B cell (primary cell): ENCODE data around the gene BMP7. TPM values are rescaled to one million over a fixed set of nuclear protein-coding genes. Genes with fewer than 3 reads are reported as not detected.

Experiments
- ATAC-seq: fragments of 200-7000 bp; cut with Tn5 transposase; one replicate; pipeline ENCODE4 v1.10.0; 2021; ENCODE audit warnings: low read depth, mild to moderate bottlenecking, moderate number of reproducible peaks, moderate library complexity
- CTCF ChIA-PET: fragments of 350-600 bp; sonication (Branson Sonifier 250); formaldehyde crosslinking; loops from one replicate; lab custom pipeline; 2021; ENCODE audit warnings: antibody characterized with exemption, inconsistent platforms; lab: Charles Lee
- POLR2A ChIA-PET: fragments of 350-600 bp; sonication (Branson Sonifier 250); formaldehyde crosslinking; loops from one replicate; lab custom pipeline; 2021; ENCODE audit warnings: antibody characterized with exemption; lab: Charles Lee
- DNase-seq: peaks from one replicate; pipeline ENCODE4 v3.0.0; 2013
- H2AFZ ChIP-seq: 2 replicates; pipeline ENCODE4 v1.6.1; 2012; ENCODE audit warnings: mild to moderate bottlenecking, low read depth, low read length; ENCODE audit not compliant: insufficient read depth, poor library complexity, severe bottlenecking
- H3K27ac ChIP-seq, 2 donors: 1 replicate in 1 of 2; 2 replicates in 1 of 2; pipeline ENCODE4 v1.5.1; 2012 to 2013; ENCODE audit warnings: low read length in 2 of 2, mild to moderate bottlenecking in 2 of 2, moderate library complexity in 1 of 2
- H3K27me3 ChIP-seq, 4 experiments: fragments of 200-600 bp in 1 of 4; sonication (generic) in 1 of 4; replicated peaks in 1 of 4; 1 replicate in 2 of 4; 2 replicates in 2 of 4; pipeline versions ENCODE4 v1.6.1 to v1.7.0; 2013 to 2016; ENCODE audit warnings: low read length in 3 of 4, mild to moderate bottlenecking in 2 of 4, mixed read lengths in 1 of 4, moderate library complexity in 1 of 4; ENCODE audit not compliant: insufficient read depth in 4 of 4, control insufficient read depth in 3 of 4; ENCODE audit errors: control extremely low read depth in 1 of 4
- H3K36me3 ChIP-seq, 2 experiments: replicated peaks in 1 of 2; 1 replicate in 1 of 2; 2 replicates in 1 of 2; pipeline versions ENCODE4 v1.6.1 to v1.7.1; 2013; ENCODE audit warnings: low read length in 1 of 2; ENCODE audit not compliant: insufficient read depth in 2 of 2, control insufficient read depth in 1 of 2; ENCODE audit errors: control extremely low read depth in 1 of 2, extremely low read depth in 1 of 2
- H3K4me1 ChIP-seq, 2 donors: fragments of 200-600 bp in 1 of 2; sonication (generic) in 1 of 2; 1 replicate in 1 of 2; 2 replicates in 1 of 2; pipeline versions ENCODE4 v1.5.1 to v1.6.1; 2013 to 2017; ENCODE audit warnings: low read length in 2 of 2; ENCODE audit not compliant: control insufficient read depth in 2 of 2, insufficient read depth in 2 of 2
- H3K4me2 ChIP-seq: replicated peaks from 2 replicates; pipeline ENCODE3; 2012; ENCODE audit warnings: mild to moderate bottlenecking, low read depth, low read length; ENCODE audit not compliant: poor library complexity, severe bottlenecking
- H3K4me3 ChIP-seq, 5 experiments: fragments of 200-600 bp in 1 of 5; sonication (generic) in 1 of 5; 1 replicate in 3 of 5; 2 replicates in 2 of 5; pipeline versions ENCODE4 v1.5.1 to v1.7.0; 2011 to 2016; ENCODE audit warnings: low read length in 4 of 5, mild to moderate bottlenecking in 4 of 5, low read depth in 2 of 5, control low read depth in 1 of 5, moderate library complexity in 1 of 5; ENCODE audit not compliant: insufficient read depth in 1 of 5; ENCODE audit errors: control extremely low read depth in 1 of 5, extremely low read depth in 1 of 5
- H3K79me2 ChIP-seq: fragments of 200-600 bp; sonication (generic); one replicate; pipeline ENCODE4 v1.6.0; 2016; ENCODE audit warnings: low read length; ENCODE audit not compliant: control insufficient read depth, insufficient read depth
- H3K9ac ChIP-seq: fragments of 200-600 bp; sonication (generic); 2 replicates; pipeline ENCODE4 v1.6.1; 2017; ENCODE audit warnings: mild to moderate bottlenecking, low read length, moderate library complexity
- H3K9me3 ChIP-seq, 3 donors: one replicate each; pipeline versions ENCODE4 v1.6.1 to v1.7.1; 2013; ENCODE audit warnings: low read length in 2 of 3; ENCODE audit not compliant: control insufficient read depth in 2 of 3, insufficient read depth in 1 of 3; ENCODE audit errors: control extremely low read depth in 1 of 3
- H4K20me1 ChIP-seq: 2 replicates; pipeline ENCODE4 v1.6.0; 2012; ENCODE audit warnings: mild to moderate bottlenecking, low read length; ENCODE audit not compliant: insufficient read depth, control insufficient read depth, poor library complexity, severe bottlenecking
- H3K27ac Mint-ChIP-seq: one replicate; pipeline ENCODE4 v1.8.0; 2021; ENCODE audit warnings: mixed read lengths
- H3K27me3 Mint-ChIP-seq: one replicate; pipeline ENCODE4 v1.8.0; 2021; ENCODE audit warnings: mixed read lengths
- H3K4me1 Mint-ChIP-seq: one replicate; pipeline ENCODE4 v1.8.0; 2021; ENCODE audit warnings: mixed read lengths
- H3K4me3 Mint-ChIP-seq: one replicate; pipeline ENCODE4 v1.8.0; 2021; ENCODE audit warnings: mixed read lengths
- H3K9me3 Mint-ChIP-seq: one replicate; pipeline ENCODE4 v1.8.0; 2022; ENCODE audit warnings: mixed read lengths; ENCODE audit not compliant: insufficient read depth
- EZH2 ChIP-seq: IDR thresholded peaks from 2 replicates; pipeline ENCODE4 v1.6.1; 2012; ENCODE audit warnings: borderline replicate concordance, low read depth, mild to moderate bottlenecking, moderate library complexity, low read length; ENCODE audit not compliant: insufficient read depth, poor library complexity, severe bottlenecking
- WGBS: methylation state at CpG from one replicate; pipeline ENCODE4 v1.1.5; 2013; ENCODE audit warnings: missing lambda C conversion rate; ENCODE audit not compliant: insufficient coverage; 5-methylcytosine and 5-hydroxymethylcytosine counted together
- intact Hi-C: fragments of 100-400 bp; cut with micrococcal nuclease; formaldehyde crosslinking; loops from one replicate; pipeline ENCODE4 v1.10.0; 2022
- polyA plus RNA-seq: library from polyadenylated mRNA; depleted of rRNA; stranded (reverse); fragments of >200 nt; gene quantifications from 2 replicates; pipeline ENCODE4 v1.2.3, GENCODE V29; 2012
- total RNA-seq, 2 donors: library from RNA; stranded (reverse); fragments of 120-200 nt in 1 of 2; gene quantifications; 1 replicate in 1 of 2; 2 replicates in 1 of 2; pipeline versions ENCODE4 v1.2.3 to v1.2.4, GENCODE V29; 2013 to 2022
- TF ChIP-seq, protein P1 (sequence below): fragments of 200-600 bp; IDR thresholded peaks from one replicate; pipeline ENCODE4 v1.8.0; 2022; ENCODE audit warnings: antibody characterized with exemption, mild to moderate bottlenecking

Gene BMP7
- total and polyA plus RNA-seq, 2 donors (not counting 1 experiment from before 2014, with no cell fraction given), result not detected

DNA sequence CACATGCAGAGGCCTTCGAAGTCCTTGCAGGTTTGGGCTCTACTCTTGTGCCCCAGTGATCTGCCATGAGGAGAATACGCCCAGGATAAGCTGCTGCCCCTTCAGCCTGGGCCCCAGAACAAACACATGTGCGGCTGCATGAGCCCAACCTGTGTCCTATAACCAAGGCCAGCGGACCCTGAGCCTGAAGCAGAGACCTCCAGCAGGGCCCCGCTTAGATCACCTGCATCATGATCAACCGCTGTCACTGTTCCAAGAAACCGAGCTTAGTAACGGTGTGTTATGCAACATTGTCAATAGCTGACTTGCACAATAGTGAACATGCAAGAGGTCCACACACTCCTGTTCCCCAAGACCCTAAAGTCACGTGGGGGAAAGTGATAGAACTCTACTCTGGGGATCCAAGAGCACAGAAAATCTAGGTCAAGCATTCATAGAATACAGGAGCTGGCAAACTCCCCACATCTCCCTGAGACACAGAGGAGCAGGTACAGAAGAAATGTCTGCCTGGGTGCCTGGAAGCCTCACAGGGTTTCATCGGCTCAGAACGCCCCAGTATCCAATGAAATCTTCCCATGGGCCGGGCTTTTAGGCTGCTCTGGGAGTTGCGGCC, 136.2 kb downstream of the BMP7 start:
- Histone ChIP-seq H3K27ac (no peak overlapping the region), H4K20me1 (no peaks in the 10 kb centered on the region), H3K9me3 (no peaks in the 10 kb centered on the region), H2AFZ (no peak overlapping the region), H3K4me1 (no peaks in the 10 kb centered on the region), H3K4me2 (no peak overlapping the region), H3K4me3 (no peak overlapping the region), H3K27me3 (no peaks in the 10 kb centered on the region), H3K79me2 (no peaks in the 10 kb centered on the region), H3K9ac (no peak overlapping the region), H3K36me3 (no peaks in the 10 kb centered on the region)
- ATAC-seq (no peak), DNase-seq (no peak)
- H3K4me1 Mint-ChIP-seq, result no peaks in the 10 kb centered on the region
- TF ChIP-seq EZH2, result no peak
- TF ChIP-seq, protein P1, sequence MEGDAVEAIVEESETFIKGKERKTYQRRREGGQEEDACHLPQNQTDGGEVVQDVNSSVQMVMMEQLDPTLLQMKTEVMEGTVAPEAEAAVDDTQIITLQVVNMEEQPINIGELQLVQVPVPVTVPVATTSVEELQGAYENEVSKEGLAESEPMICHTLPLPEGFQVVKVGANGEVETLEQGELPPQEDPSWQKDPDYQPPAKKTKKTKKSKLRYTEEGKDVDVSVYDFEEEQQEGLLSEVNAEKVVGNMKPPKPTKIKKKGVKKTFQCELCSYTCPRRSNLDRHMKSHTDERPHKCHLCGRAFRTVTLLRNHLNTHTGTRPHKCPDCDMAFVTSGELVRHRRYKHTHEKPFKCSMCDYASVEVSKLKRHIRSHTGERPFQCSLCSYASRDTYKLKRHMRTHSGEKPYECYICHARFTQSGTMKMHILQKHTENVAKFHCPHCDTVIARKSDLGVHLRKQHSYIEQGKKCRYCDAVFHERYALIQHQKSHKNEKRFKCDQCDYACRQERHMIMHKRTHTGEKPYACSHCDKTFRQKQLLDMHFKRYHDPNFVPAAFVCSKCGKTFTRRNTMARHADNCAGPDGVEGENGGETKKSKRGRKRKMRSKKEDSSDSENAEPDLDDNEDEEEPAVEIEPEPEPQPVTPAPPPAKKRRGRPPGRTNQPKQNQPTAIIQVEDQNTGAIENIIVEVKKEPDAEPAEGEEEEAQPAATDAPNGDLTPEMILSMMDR, result no peak
- POLR2A ChIA-PET, result no interaction called here
- no peaks in the 10 kb centered on the region for H3K9me3 Mint-ChIP-seq
- peaks cover 30% of the 10 kb centered on the region for H3K27me3 Mint-ChIP-seq
- intact Hi-C loops, result no loop called here
- CTCF ChIA-PET, result no interaction called here
- WGBS, result 85% methylated on average over 13 of the region's 13 CpGs
- no peak overlapping the region for H3K27ac Mint-ChIP-seq
- no peak overlapping the region for H3K4me3 Mint-ChIP-seq

DNA sequence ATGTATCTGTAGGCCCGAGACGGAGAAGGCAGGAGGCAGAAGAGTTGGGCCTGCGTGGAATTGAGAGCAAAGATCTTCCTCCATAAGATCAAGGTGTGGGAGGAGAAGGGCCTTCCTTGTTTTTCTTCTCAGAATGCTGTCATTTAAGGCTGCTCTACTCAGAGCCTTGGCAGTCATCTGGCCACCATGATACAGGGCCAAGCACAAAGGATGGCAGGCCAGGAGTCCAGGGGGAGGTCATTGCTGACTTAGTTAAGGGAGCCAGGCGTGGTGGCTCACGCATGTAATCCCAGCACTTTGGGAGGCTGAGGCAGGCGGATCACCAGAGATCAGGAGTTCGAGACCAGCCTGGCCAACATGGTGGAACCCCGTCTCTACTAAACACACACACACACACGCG, 137.1 kb downstream of the BMP7 start:
- H3K36me3 ChIP-seq, result no peaks in the 10 kb centered on the region
- intact Hi-C loops, result no loop called here
- H3K27me3 ChIP-seq, result peaks cover 0 to 1% (median 0%) of the 10 kb centered on the region in 4 experiments
- TF ChIP-seq, protein P1, result no peak
- TF ChIP-seq EZH2, result no peak
- no peaks in the 10 kb centered on the region for H3K9me3 ChIP-seq
- H3K4me3 ChIP-seq, result no peak overlapping the region
- no peaks in the 10 kb centered on the region for H3K4me1 ChIP-seq
- ChIA-PET POLR2A (no interaction called here), CTCF (no interaction called here)
- H4K20me1 ChIP-seq, result no peaks in the 10 kb centered on the region
- WGBS, result 95% methylated on average over 7 of the region's 10 CpGs
- ATAC-seq, result no peak
- Mint-ChIP-seq H3K4me3 (no peak overlapping the region), H3K4me1 (no peaks in the 10 kb centered on the region), H3K27ac (no peak overlapping the region), H3K27me3 (peaks cover 22% of the 10 kb centered on the region), H3K9me3 (no peaks in the 10 kb centered on the region)
- no peak overlapping the region for H2AFZ ChIP-seq
- no peak overlapping the region for H3K4me2 ChIP-seq
- H3K79me2 ChIP-seq, result no peaks in the 10 kb centered on the region
- DNase-seq, result no peak
- H3K27ac ChIP-seq, result no peak overlapping the region
- no peak overlapping the region for H3K9ac ChIP-seq
